GM23338 (cell line): ENCODE data around the gene PLD1.

Source experiments
- ZNF331 ChIP-seq: fragments of 250-450 bp; sonication (Bioruptor Pico); IDR thresholded peaks from 2 replicates; pipeline ENCODE4 v1.5.0; 2020; ENCODE audit warnings: low read depth, mild to moderate bottlenecking, moderate library complexity
- TF ChIP-seq, protein P1 (sequence below), 2 experiments: fragments of 200-600 bp in 1 of 2; sonication (generic) in 1 of 2; conservative IDR thresholded peaks; 2 replicates each; pipeline versions ENCODE4 v1.5.1 to v1.6.1; 2016 to 2017; ENCODE audit warnings: antibody characterized with exemption in 2 of 2, low read depth in 2 of 2, mild to moderate bottlenecking in 2 of 2, moderate library complexity in 1 of 2

DNA sequence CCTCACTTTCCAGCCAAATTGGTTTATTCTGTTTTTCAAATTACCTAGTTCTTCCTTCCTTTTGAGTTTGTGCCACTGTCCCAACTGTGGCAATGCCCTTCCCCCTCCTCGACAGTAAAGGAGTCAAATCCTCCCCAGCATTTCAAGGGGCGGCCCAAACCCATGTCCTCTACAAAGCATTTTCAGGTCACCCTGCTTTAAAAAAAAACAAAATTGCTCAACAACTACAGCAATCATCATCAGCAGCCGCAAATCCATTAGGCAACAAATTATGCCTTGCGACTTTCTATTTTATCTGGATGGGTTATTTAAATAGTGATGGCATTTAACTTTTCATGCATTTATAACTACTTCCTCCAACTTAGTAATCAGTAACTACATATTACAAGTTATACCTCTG is 32.7 kb downstream of the PLD1 start:
- TF ChIP-seq ZNF331 (CRISPR knock-in tag) = no peak
- TF ChIP-seq, protein P1, sequence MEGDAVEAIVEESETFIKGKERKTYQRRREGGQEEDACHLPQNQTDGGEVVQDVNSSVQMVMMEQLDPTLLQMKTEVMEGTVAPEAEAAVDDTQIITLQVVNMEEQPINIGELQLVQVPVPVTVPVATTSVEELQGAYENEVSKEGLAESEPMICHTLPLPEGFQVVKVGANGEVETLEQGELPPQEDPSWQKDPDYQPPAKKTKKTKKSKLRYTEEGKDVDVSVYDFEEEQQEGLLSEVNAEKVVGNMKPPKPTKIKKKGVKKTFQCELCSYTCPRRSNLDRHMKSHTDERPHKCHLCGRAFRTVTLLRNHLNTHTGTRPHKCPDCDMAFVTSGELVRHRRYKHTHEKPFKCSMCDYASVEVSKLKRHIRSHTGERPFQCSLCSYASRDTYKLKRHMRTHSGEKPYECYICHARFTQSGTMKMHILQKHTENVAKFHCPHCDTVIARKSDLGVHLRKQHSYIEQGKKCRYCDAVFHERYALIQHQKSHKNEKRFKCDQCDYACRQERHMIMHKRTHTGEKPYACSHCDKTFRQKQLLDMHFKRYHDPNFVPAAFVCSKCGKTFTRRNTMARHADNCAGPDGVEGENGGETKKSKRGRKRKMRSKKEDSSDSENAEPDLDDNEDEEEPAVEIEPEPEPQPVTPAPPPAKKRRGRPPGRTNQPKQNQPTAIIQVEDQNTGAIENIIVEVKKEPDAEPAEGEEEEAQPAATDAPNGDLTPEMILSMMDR (conservative IDR thresholded peaks at IDR 0.05; ENCODE audit: low read depth in 2 of 2) = no peak
